ENCODE measurements around the gene STPG2. TPM values are rescaled to one million over a fixed set of nuclear protein-coding genes. Genes with fewer than 3 reads are reported as not detected.

Gene STPG2
- total and polyA plus RNA-seq, 4 donors: 0.05 to 0.67 (median 0.28) TPM; not detected in 1

- DNase-seq (ENCODE audit: low spot score): no peak
- Histone ChIP-seq H3K9me3 (ENCODE audit: control insufficient read depth in 4 of 4, low read length in 3 of 4) (no peaks in the 10 kb centered on the region), H3K36me3 (ENCODE audit: control insufficient read depth in 4 of 4, insufficient read depth in 3 of 4, low read depth in 1 of 4, low read length in 3 of 4) (no peaks in the 10 kb centered on the region), H3K4me1 (ENCODE audit: control insufficient read depth in 4 of 4, insufficient read depth in 4 of 4, low read length in 3 of 4) (no peaks in the 10 kb centered on the region), H3K27me3 (ENCODE audit: control insufficient read depth in 4 of 4, insufficient read depth in 4 of 4, low read length in 3 of 4) (no peaks in the 10 kb centered on the region), H3K4me3 (ENCODE audit: low read depth in 1 of 3, low read length in 3 of 3) (no peak overlapping the region), H3K27ac (ENCODE audit: low read depth in 1 of 2, low read length in 2 of 2) (no peak overlapping the region), H3K9ac (ENCODE audit: low read depth in 1 of 2, low read length in 2 of 2) (no peak overlapping the region)
- TF ChIP-seq EGR1 (IDR thresholded peaks at IDR 0.05; ENCODE audit: low read depth in 2 of 2): no peak
- TF ChIP-seq FOXA2 (IDR thresholded peaks at IDR 0.05): no peak
- TF ChIP-seq NR2F2 (IDR thresholded peaks at IDR 0.05): no peak
- no peak for TF ChIP-seq YY1 (IDR thresholded peaks at IDR 0.05)
- TF ChIP-seq, protein P1, sequence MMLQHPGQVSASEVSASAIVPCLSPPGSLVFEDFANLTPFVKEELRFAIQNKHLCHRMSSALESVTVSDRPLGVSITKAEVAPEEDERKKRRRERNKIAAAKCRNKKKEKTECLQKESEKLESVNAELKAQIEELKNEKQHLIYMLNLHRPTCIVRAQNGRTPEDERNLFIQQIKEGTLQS (IDR thresholded peaks at IDR 0.05): no peak
- no peak for TF ChIP-seq SP1 (IDR thresholded peaks at IDR 0.05)
- no peak for TF ChIP-seq GABPA (IDR thresholded peaks at IDR 0.05 in 1 of 2, conservative IDR thresholded peaks at IDR 0.05 in 1 of 2)
- no peak for TF ChIP-seq HNF4G (IDR thresholded peaks at IDR 0.05)
- TF ChIP-seq RXRA (IDR thresholded peaks at IDR 0.05): no peak
- TF ChIP-seq HNF4A (conservative IDR thresholded peaks at IDR 0.05): no peak
- no peak for TF ChIP-seq JUND (IDR thresholded peaks at IDR 0.05)
- WGBS: 59% methylated on average over 1 of the region's 1 CpG
Measured at GRCh38 chr4:97762115-97762512, 381.2 kb downstream of the STPG2 start.

DNA sequence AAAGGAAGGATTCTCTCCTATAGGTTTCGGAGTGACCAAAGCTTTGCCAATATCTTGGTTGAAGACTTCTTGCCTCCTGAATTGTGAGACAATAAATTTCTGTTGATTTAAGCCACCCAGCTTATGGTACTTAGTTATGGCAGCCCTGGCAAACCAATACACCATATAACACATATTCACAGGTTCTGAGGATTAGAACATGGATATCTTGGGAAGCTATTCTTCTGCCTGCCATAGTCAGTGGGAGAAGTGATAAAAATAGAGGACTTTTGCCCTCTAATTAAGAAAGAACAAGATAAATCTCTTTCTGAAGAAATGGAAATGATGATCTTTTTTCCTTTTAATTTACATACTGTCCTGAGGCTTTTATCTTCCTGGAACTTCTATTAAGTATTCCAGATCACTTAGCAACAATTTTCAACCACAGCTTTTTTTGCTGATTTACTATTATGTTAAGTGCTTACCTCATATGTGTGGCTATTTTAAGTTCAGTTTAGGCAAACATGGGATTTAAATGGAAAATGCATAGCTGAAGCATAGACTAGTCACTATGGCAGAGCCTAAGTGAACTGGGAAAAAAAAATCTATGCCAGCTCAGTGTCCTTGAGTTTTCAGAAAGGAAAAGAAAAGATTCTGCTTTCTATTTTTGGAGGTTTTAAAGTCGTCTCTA lies 381.7 kb downstream of the STPG2 start:
- no peaks in the 10 kb centered on the region for H3K27me3 ChIP-seq (ENCODE audit: control insufficient read depth in 4 of 4, insufficient read depth in 4 of 4, low read length in 3 of 4)
- H3K4me1 ChIP-seq (ENCODE audit: control insufficient read depth in 4 of 4, insufficient read depth in 4 of 4, low read length in 3 of 4): no peaks in the 10 kb centered on the region
- H3K27ac ChIP-seq (ENCODE audit: low read depth in 1 of 2, low read length in 2 of 2): no peak overlapping the region
- DNase-seq (ENCODE audit: low spot score): no peak
- TF ChIP-seq EGR1 (IDR thresholded peaks at IDR 0.05; ENCODE audit: low read depth in 2 of 2) (no peak), FOXA2 (IDR thresholded peaks at IDR 0.05) (no peak), HNF4G (IDR thresholded peaks at IDR 0.05) (no peak), RXRA (IDR thresholded peaks at IDR 0.05) (no peak), SP1 (IDR thresholded peaks at IDR 0.05) (no peak), JUND (IDR thresholded peaks at IDR 0.05) (no peak), TAF1 (conservative IDR thresholded peaks at IDR 0.05) (no peak), RAD21 (IDR thresholded peaks at IDR 0.05) (no peak), MAX (IDR thresholded peaks at IDR 0.05) (no peak), FOXA1 (IDR thresholded peaks at IDR 0.05) (no peak), NR2F2 (IDR thresholded peaks at IDR 0.05) (no peak), CTCF (IDR thresholded peaks at IDR 0.05; ENCODE audit: low read depth, low read length, missing input control) (no peak), YY1 (IDR thresholded peaks at IDR 0.05) (no peak)
- TF ChIP-seq, protein P2, sequence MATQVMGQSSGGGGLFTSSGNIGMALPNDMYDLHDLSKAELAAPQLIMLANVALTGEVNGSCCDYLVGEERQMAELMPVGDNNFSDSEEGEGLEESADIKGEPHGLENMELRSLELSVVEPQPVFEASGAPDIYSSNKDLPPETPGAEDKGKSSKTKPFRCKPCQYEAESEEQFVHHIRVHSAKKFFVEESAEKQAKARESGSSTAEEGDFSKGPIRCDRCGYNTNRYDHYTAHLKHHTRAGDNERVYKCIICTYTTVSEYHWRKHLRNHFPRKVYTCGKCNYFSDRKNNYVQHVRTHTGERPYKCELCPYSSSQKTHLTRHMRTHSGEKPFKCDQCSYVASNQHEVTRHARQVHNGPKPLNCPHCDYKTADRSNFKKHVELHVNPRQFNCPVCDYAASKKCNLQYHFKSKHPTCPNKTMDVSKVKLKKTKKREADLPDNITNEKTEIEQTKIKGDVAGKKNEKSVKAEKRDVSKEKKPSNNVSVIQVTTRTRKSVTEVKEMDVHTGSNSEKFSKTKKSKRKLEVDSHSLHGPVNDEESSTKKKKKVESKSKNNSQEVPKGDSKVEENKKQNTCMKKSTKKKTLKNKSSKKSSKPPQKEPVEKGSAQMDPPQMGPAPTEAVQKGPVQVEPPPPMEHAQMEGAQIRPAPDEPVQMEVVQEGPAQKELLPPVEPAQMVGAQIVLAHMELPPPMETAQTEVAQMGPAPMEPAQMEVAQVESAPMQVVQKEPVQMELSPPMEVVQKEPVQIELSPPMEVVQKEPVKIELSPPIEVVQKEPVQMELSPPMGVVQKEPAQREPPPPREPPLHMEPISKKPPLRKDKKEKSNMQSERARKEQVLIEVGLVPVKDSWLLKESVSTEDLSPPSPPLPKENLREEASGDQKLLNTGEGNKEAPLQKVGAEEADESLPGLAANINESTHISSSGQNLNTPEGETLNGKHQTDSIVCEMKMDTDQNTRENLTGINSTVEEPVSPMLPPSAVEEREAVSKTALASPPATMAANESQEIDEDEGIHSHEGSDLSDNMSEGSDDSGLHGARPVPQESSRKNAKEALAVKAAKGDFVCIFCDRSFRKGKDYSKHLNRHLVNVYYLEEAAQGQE (IDR thresholded peaks at IDR 0.05): no peak
- TF ChIP-seq, protein P1 (IDR thresholded peaks at IDR 0.05): no peak
- TF ChIP-seq, protein P3, sequence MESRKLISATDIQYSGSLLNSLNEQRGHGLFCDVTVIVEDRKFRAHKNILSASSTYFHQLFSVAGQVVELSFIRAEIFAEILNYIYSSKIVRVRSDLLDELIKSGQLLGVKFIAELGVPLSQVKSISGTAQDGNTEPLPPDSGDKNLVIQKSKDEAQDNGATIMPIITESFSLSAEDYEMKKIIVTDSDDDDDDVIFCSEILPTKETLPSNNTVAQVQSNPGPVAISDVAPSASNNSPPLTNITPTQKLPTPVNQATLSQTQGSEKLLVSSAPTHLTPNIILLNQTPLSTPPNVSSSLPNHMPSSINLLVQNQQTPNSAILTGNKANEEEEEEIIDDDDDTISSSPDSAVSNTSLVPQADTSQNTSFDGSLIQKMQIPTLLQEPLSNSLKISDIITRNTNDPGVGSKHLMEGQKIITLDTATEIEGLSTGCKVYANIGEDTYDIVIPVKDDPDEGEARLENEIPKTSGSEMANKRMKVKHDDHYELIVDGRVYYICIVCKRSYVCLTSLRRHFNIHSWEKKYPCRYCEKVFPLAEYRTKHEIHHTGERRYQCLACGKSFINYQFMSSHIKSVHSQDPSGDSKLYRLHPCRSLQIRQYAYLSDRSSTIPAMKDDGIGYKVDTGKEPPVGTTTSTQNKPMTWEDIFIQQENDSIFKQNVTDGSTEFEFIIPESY (IDR thresholded peaks at IDR 0.05): no peak
- no peaks in the 10 kb centered on the region for H3K9me3 ChIP-seq (ENCODE audit: control insufficient read depth in 4 of 4, low read length in 3 of 4)
- H3K4me3 ChIP-seq (ENCODE audit: low read depth in 1 of 3, low read length in 3 of 3): no peak overlapping the region
- no peaks in the 10 kb centered on the region for H3K36me3 ChIP-seq (ENCODE audit: control insufficient read depth in 4 of 4, insufficient read depth in 3 of 4, low read depth in 1 of 4, low read length in 3 of 4)
- WGBS: 75% methylated on average over 2 of the region's 2 CpGs
- no peak overlapping the region for H3K9ac ChIP-seq (ENCODE audit: low read depth in 1 of 2, low read length in 2 of 2)

Data from liver (tissue), 9 donors.